H9 (cell line): ENCODE results near the gene EHBP1. TPM values are rescaled to one million over a fixed set of nuclear protein-coding genes. Genes with fewer than 3 reads are reported as not detected.

ENCODE experiments used
- DNase-seq: peaks from one replicate; pipeline ENCODE4 v3.0.0-alpha.2; 2017
- H2AFZ ChIP-seq: one replicate; pipeline ENCODE4 v1.6.1; 2013; ENCODE audit warnings: mild to moderate bottlenecking, low read length, control low read depth, moderate library complexity
- H2AK5ac ChIP-seq: 2 replicates; pipeline ENCODE4 v1.6.1; 2013; ENCODE audit warnings: low read length, control low read depth, mixed read lengths; ENCODE audit not compliant: insufficient read length
- H2BK120ac ChIP-seq: one replicate; pipeline ENCODE4 v1.6.1; 2013; ENCODE audit warnings: low read depth, mild to moderate bottlenecking, low read length, control low read depth, inconsistent platforms; ENCODE audit not compliant: poor library complexity, severe bottlenecking
- H2BK12ac ChIP-seq: 2 replicates; pipeline ENCODE4 v1.6.1; 2013; ENCODE audit warnings: low read length, control low read depth, mixed read lengths, low read depth; ENCODE audit not compliant: insufficient read length
- H2BK15ac ChIP-seq: 2 replicates; pipeline ENCODE4 v1.6.1; 2013; ENCODE audit warnings: low read depth, low read length, control low read depth
- H2BK20ac ChIP-seq: one replicate; pipeline ENCODE4 v1.6.1; 2013; ENCODE audit warnings: low read depth, mild to moderate bottlenecking, low read length, control low read depth, inconsistent platforms; ENCODE audit not compliant: poor library complexity, severe bottlenecking
- H2BK5ac ChIP-seq: 2 replicates; pipeline ENCODE4 v1.6.1; 2013; ENCODE audit warnings: low read length, control low read depth, mixed read lengths; ENCODE audit not compliant: insufficient read length
- H3K14ac ChIP-seq: 2 replicates; pipeline ENCODE4 v1.6.1; 2013; ENCODE audit warnings: low read length, control low read depth; ENCODE audit not compliant: insufficient read depth
- H3K18ac ChIP-seq: 2 replicates; pipeline ENCODE4 v1.6.1; 2013; ENCODE audit warnings: low read depth, mild to moderate bottlenecking, mixed read lengths, low read length, control low read depth; ENCODE audit not compliant: insufficient read length
- H3K23ac ChIP-seq: 2 replicates; pipeline ENCODE4 v1.6.1; 2013; ENCODE audit warnings: low read length, control low read depth, mixed read lengths, low read depth; ENCODE audit not compliant: insufficient read length
- H3K23me2 ChIP-seq: 2 replicates; pipeline ENCODE4 v1.6.1; 2013; ENCODE audit warnings: low read depth, mild to moderate bottlenecking, mixed read lengths, low read length, control low read depth; ENCODE audit not compliant: insufficient read length, poor library complexity, severe bottlenecking
- H3K27ac ChIP-seq: 2 replicates; pipeline ENCODE4 v1.5.1; 2013; ENCODE audit warnings: low read length, control low read depth, mixed read lengths, low read depth; ENCODE audit not compliant: insufficient read length
- H3K27me3 ChIP-seq: 2 replicates; pipeline ENCODE4 v1.6.1; 2013; ENCODE audit warnings: low read length, control low read depth, inconsistent platforms; ENCODE audit not compliant: insufficient read depth
- H3K4ac ChIP-seq: 2 replicates; pipeline ENCODE4 v1.6.1; 2013; ENCODE audit warnings: low read depth, mild to moderate bottlenecking, control low read depth, inconsistent platforms, low read length, moderate library complexity
- H3K4me1 ChIP-seq: 2 replicates; pipeline ENCODE4 v1.6.1; 2013; ENCODE audit warnings: low read length, control low read depth, inconsistent platforms; ENCODE audit not compliant: insufficient read depth
- H3K4me2 ChIP-seq: 2 replicates; pipeline ENCODE4 v1.6.1; 2013; ENCODE audit warnings: low read length, control low read depth, mixed read lengths; ENCODE audit not compliant: insufficient read length, insufficient read depth
- H3K56ac ChIP-seq: 2 replicates; pipeline ENCODE4 v1.6.1; 2013; ENCODE audit warnings: low read depth, mild to moderate bottlenecking, mixed read lengths, low read length, control low read depth; ENCODE audit not compliant: insufficient read length
- H3K79me1 ChIP-seq: 2 replicates; pipeline ENCODE4 v1.6.1; 2013; ENCODE audit warnings: low read depth, mild to moderate bottlenecking, moderate library complexity, low read length, control low read depth, inconsistent platforms; ENCODE audit not compliant: insufficient read depth, poor library complexity, severe bottlenecking
- H3K79me2 ChIP-seq: 2 replicates; pipeline ENCODE4 v1.6.1; 2013; ENCODE audit warnings: low read length, control low read depth, inconsistent platforms; ENCODE audit not compliant: insufficient read depth
- H3K9ac ChIP-seq: 2 replicates; pipeline ENCODE4 v1.6.1; 2013; ENCODE audit warnings: low read length, control low read depth, mixed read lengths; ENCODE audit not compliant: insufficient read length; ENCODE audit errors: extremely low read depth
- H3K9me3 ChIP-seq: one replicate; pipeline ENCODE4 v1.6.1; 2013; ENCODE audit warnings: low read depth, low read length, inconsistent platforms; ENCODE audit not compliant: control insufficient read depth
- H3T11ph ChIP-seq: one replicate; pipeline ENCODE4 v1.6.1; 2013; ENCODE audit warnings: mild to moderate bottlenecking, low read length, control low read depth, inconsistent platforms
- H4K20me1 ChIP-seq: one replicate; pipeline ENCODE4 v1.6.1; 2013; ENCODE audit not compliant: control insufficient read depth, insufficient read length, insufficient read depth
- H4K5ac ChIP-seq: 2 replicates; pipeline ENCODE4 v1.6.1; 2013; ENCODE audit warnings: low read depth, mild to moderate bottlenecking, mixed read lengths, low read length, control low read depth; ENCODE audit not compliant: insufficient read length
- H4K8ac ChIP-seq: replicated peaks from 2 replicates; pipeline ENCODE4 v1.6.1; 2013; ENCODE audit warnings: low read length, control low read depth, mixed read lengths, low read depth; ENCODE audit not compliant: insufficient read length
- H4K91ac ChIP-seq: 2 replicates; pipeline ENCODE4 v1.6.1; 2013; ENCODE audit warnings: low read depth, mild to moderate bottlenecking, moderate library complexity, mixed read lengths, low read length, control low read depth; ENCODE audit not compliant: insufficient read length
- H3K27ac Mint-ChIP-seq, 3 experiments: 2 replicates in 2 of 3; 3 replicates in 1 of 3; pipeline ENCODE4 v1.8.0; 2020 to 2021; ENCODE audit warnings: mixed read lengths in 3 of 3, mild to moderate bottlenecking in 1 of 3, moderate library complexity in 1 of 3
- H3K27me3 Mint-ChIP-seq: 2 replicates; pipeline ENCODE4 v1.8.0; 2021; ENCODE audit warnings: low read depth, mild to moderate bottlenecking, moderate library complexity, mixed read lengths
- H3K36me3 Mint-ChIP-seq, 3 experiments: 2 replicates in 2 of 3; 3 replicates in 1 of 3; pipeline ENCODE4 v1.8.0; 2020 to 2021; ENCODE audit warnings: low read depth in 3 of 3, mixed read lengths in 3 of 3; ENCODE audit not compliant: insufficient read depth in 1 of 3
- H3K4me1 Mint-ChIP-seq, 2 experiments: 2 replicates each; pipeline ENCODE4 v1.8.0; 2020; ENCODE audit warnings: mixed read lengths in 2 of 2
- H3K4me3 Mint-ChIP-seq, 2 experiments: 2 replicates in 1 of 2; 3 replicates in 1 of 2; pipeline ENCODE4 v1.8.0; 2020 to 2021; ENCODE audit warnings: mild to moderate bottlenecking in 2 of 2, mixed read lengths in 2 of 2, moderate library complexity in 1 of 2
- H3K9me3 Mint-ChIP-seq, 2 experiments: 2 replicates in 1 of 2; 3 replicates in 1 of 2; pipeline ENCODE4 v1.8.0; 2020; ENCODE audit warnings: mild to moderate bottlenecking in 2 of 2, mixed read lengths in 2 of 2, moderate library complexity in 1 of 2
- WGBS: extraction: QIAGEN DNeasy Blood & Tissue Kit; methylation state at CpG from one replicate; pipeline ENCODE4 v1.1.7; 2013; ENCODE audit warnings: missing lambda C conversion rate, low lambda C conversion rate, mixed read lengths; ENCODE audit not compliant: insufficient read length; ENCODE audit errors: extremely low coverage; 5-methylcytosine and 5-hydroxymethylcytosine counted together
- total RNA-seq: library from RNA; stranded (reverse); gene quantifications from 2 replicates; pipeline ENCODE4 v1.2.1, GENCODE V29; 2021
- TF ChIP-seq, protein P1 (sequence below): fragments of 200-600 bp; sonication (generic); conservative IDR thresholded peaks from 3 replicates; pipeline ENCODE4 v1.8.0; 2021; ENCODE audit warnings: antibody characterized with exemption, mild to moderate bottlenecking

EHBP1 gene
- total RNA-seq, 1 experiment from 2014 or later = 35.6 TPM

DNA sequence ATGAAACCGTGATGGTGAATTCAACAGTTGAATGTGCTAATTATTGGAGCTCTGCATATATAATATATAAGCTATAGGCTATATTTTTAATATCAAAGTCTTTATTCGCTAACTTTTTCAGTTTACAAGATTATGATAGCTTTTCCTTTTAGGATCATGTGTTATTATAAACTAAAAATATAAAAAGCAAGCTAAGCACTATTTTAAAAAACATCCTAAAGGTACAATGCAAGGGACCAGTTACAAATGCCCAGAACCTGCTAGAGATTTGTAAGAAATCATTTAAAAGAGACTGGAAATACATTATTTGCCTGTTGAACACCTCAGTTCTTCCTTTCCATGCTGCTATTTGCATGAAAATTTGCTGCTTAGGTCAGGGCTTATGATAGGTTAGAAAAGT, 43.4 kb upstream of the EHBP1 start:
- Histone ChIP-seq H3K27ac (no peak overlapping the region), H2BK5ac (no peak overlapping the region), H2AK5ac (no peak overlapping the region), H3K14ac (no peak overlapping the region), H2AFZ (no peak overlapping the region), H4K8ac (no peak overlapping the region), H3K27me3 (no peaks in the 10 kb centered on the region), H4K5ac (no peak overlapping the region), H3K4me1 (peaks cover 3% of the 10 kb centered on the region; the same call in 1 of the 2 replicates), H3K79me2 (no peaks in the 10 kb centered on the region), H3K23me2 (no peaks in the 10 kb centered on the region), H3K9me3 (no peaks in the 10 kb centered on the region), H4K20me1 (no peaks in the 10 kb centered on the region), H2BK15ac (no peak overlapping the region), H3K4me2 (no peak overlapping the region), H3K56ac (no peak overlapping the region), H2BK12ac (no peak overlapping the region), H3K9ac (no peak overlapping the region), H3K23ac (no peak overlapping the region), H3T11ph (no peak overlapping the region), H3K79me1 (no peaks in the 10 kb centered on the region), H2BK120ac (no peak overlapping the region), H2BK20ac (no peak overlapping the region), H3K18ac (no peak overlapping the region), H4K91ac (no peak overlapping the region), H3K4ac (no peak overlapping the region)
- H3K9me3 Mint-ChIP-seq = no peaks in the 10 kb centered on the region
- TF ChIP-seq, protein P1, sequence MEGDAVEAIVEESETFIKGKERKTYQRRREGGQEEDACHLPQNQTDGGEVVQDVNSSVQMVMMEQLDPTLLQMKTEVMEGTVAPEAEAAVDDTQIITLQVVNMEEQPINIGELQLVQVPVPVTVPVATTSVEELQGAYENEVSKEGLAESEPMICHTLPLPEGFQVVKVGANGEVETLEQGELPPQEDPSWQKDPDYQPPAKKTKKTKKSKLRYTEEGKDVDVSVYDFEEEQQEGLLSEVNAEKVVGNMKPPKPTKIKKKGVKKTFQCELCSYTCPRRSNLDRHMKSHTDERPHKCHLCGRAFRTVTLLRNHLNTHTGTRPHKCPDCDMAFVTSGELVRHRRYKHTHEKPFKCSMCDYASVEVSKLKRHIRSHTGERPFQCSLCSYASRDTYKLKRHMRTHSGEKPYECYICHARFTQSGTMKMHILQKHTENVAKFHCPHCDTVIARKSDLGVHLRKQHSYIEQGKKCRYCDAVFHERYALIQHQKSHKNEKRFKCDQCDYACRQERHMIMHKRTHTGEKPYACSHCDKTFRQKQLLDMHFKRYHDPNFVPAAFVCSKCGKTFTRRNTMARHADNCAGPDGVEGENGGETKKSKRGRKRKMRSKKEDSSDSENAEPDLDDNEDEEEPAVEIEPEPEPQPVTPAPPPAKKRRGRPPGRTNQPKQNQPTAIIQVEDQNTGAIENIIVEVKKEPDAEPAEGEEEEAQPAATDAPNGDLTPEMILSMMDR = no peak
- no peaks in the 10 kb centered on the region for H3K36me3 Mint-ChIP-seq
- WGBS = no CpG with 5 or more reads among the region's 2 CpGs
- H3K4me3 Mint-ChIP-seq = no peak overlapping the region
- no peaks in the 10 kb centered on the region for H3K27me3 Mint-ChIP-seq
- H3K4me1 Mint-ChIP-seq = peaks cover 10 to 19% of the 10 kb centered on the region in 2 experiments; a peak in 3 of 4 replicates
- no peak overlapping the region for H3K27ac Mint-ChIP-seq
- DNase-seq = no peak
